H1 (cell line): ENCODE results near the gene MYO9B. TPM values are rescaled to one million over a fixed set of nuclear protein-coding genes. Genes with fewer than 3 reads are reported as not detected.

Experiments used
- ASH2L ChIP-seq: fragments of 200-600, 300-600 bp; sonication (generic); IDR thresholded peaks from one replicate; pipeline ENCODE4 v1.7.1; 2017; ENCODE audit warnings: low read length
- BACH1 ChIP-seq: IDR thresholded peaks from 2 replicates; pipeline ENCODE4 v1.6.1; 2012; ENCODE audit warnings: low read length, improper control_type of control experiment
- CREB1 ChIP-seq: IDR thresholded peaks from 2 replicates; pipeline ENCODE4 v1.6.1; 2012; ENCODE audit warnings: inconsistent platforms
- EP300 ChIP-seq, 2 experiments: IDR thresholded peaks; 1 replicate in 1 of 2; 2 replicates in 1 of 2; pipeline ENCODE4 v1.6.1; 2011 to 2012; ENCODE audit warnings: low read depth in 2 of 2, low read length in 2 of 2, mild to moderate bottlenecking in 2 of 2, borderline replicate concordance in 1 of 2, inconsistent platforms in 1 of 2, moderate library complexity in 1 of 2
- GTF2F1 ChIP-seq: IDR thresholded peaks from 2 replicates; pipeline ENCODE4 v1.6.1; 2012; ENCODE audit warnings: low read depth, low read length, improper control_type of control experiment, borderline replicate concordance
- HDAC2 ChIP-seq, 2 experiments: fragments of 300-600 bp in 1 of 2; sonication (generic) in 1 of 2; IDR thresholded peaks; 2 replicates each; pipeline ENCODE4 v1.6.1; 2011 to 2012; ENCODE audit warnings: low read depth in 2 of 2, low read length in 2 of 2, mild to moderate bottlenecking in 2 of 2, moderate library complexity in 2 of 2, borderline replicate concordance in 1 of 2, inconsistent platforms in 1 of 2
- KDM4A ChIP-seq: IDR thresholded peaks from one replicate; pipeline ENCODE4 v1.7.1; 2012; ENCODE audit warnings: low read depth, mild to moderate bottlenecking, moderate library complexity, low read length, inconsistent platforms; ENCODE audit not compliant: severe bottlenecking
- PHF8 ChIP-seq: fragments of 200-600 bp; sonication (generic); conservative IDR thresholded peaks from 2 replicates; pipeline ENCODE4 v1.7.1; 2012; ENCODE audit warnings: low read depth, mild to moderate bottlenecking, inconsistent platforms, low read length, moderate library complexity
- RFX5 ChIP-seq: IDR thresholded peaks from 2 replicates; pipeline ENCODE4 v1.6.1; 2011; ENCODE audit warnings: low read depth, low read length, improper control_type of control experiment, borderline replicate concordance
- RXRA ChIP-seq: IDR thresholded peaks from 2 replicates; pipeline ENCODE4 v1.6.1; 2011; ENCODE audit warnings: low read depth, mild to moderate bottlenecking, low read length, moderate library complexity; ENCODE audit not compliant: insufficient read depth
- SIRT6 ChIP-seq: IDR thresholded peaks from one replicate; pipeline ENCODE4 v1.7.1; 2012; ENCODE audit warnings: low read length, inconsistent platforms
- SP4 ChIP-seq: IDR thresholded peaks from 2 replicates; pipeline ENCODE4 v1.6.1; 2012; ENCODE audit warnings: low read length, inconsistent platforms
- SRF ChIP-seq: IDR thresholded peaks from 2 replicates; pipeline ENCODE4 v1.6.1; 2011; ENCODE audit warnings: mild to moderate bottlenecking, low read depth, low read length, moderate library complexity
- SUZ12 ChIP-seq: fragments of 200-600 bp; sonication (generic); IDR thresholded peaks from 2 replicates; pipeline ENCODE4 v1.6.1; 2012; ENCODE audit warnings: mild to moderate bottlenecking, inconsistent platforms, low read length, moderate library complexity, mixed read lengths
- TCF12 ChIP-seq: IDR thresholded peaks from 2 replicates; pipeline ENCODE4 v1.6.1; 2011; ENCODE audit warnings: low read depth, mild to moderate bottlenecking, low read length
- TEAD4 ChIP-seq: IDR thresholded peaks from 2 replicates; pipeline ENCODE4 v1.6.1; 2012; ENCODE audit warnings: low read depth, low read length, inconsistent platforms, mixed read lengths
- polyA plus RNA-seq, 7 experiments: library from polyadenylated mRNA; depleted of rRNA in 3 of 7; stranded (reverse) in 5 of 7; unstranded in 2 of 7; fragments of >200 nt in 5 of 7; fragments of 200-250 nt in 2 of 7; gene quantifications; 1 replicate in 5 of 7; 2 replicates in 1 of 7; 4 replicates in 1 of 7; pipeline versions ENCODE4 v1.2.1 to v1.2.3, GENCODE V29; 2011 to 2013; ENCODE audit warnings: missing spikeins in 2 of 7, mixed read lengths in 2 of 7
- total RNA-seq: library from RNA; stranded (reverse); fragmentation: NEBNext Ultra II Directional; extraction: Animal tissue kit (Norgen Biotek cat#: 25700); gene quantifications from 2 replicates; pipeline ENCODE4 v1.2.1, GENCODE V29; 2021
- TF ChIP-seq, protein P1 (sequence below): IDR thresholded peaks from 2 replicates; pipeline ENCODE4 v1.6.1; 2012; ENCODE audit warnings: inconsistent platforms
- TF ChIP-seq, protein P2 (sequence below): IDR thresholded peaks from 2 replicates; pipeline ENCODE4 v1.6.1; 2012; ENCODE audit warnings: low read length, inconsistent platforms
- TF ChIP-seq, protein P3 (sequence below): IDR thresholded peaks from 2 replicates; pipeline ENCODE4 v1.6.1; 2012; ENCODE audit warnings: inconsistent platforms
- TF ChIP-seq, protein P4 (sequence below): IDR thresholded peaks from 2 replicates; pipeline ENCODE4 v1.6.1; 2011; ENCODE audit warnings: low read depth, mild to moderate bottlenecking, low read length; ENCODE audit not compliant: insufficient read depth

Gene MYO9B
- total and polyA plus RNA-seq, 2 of the 8 experiments (the other 6 are each of a cell fraction or from before 2014, with no cell fraction given), result 27.6 to 77.1 TPM

DNA sequence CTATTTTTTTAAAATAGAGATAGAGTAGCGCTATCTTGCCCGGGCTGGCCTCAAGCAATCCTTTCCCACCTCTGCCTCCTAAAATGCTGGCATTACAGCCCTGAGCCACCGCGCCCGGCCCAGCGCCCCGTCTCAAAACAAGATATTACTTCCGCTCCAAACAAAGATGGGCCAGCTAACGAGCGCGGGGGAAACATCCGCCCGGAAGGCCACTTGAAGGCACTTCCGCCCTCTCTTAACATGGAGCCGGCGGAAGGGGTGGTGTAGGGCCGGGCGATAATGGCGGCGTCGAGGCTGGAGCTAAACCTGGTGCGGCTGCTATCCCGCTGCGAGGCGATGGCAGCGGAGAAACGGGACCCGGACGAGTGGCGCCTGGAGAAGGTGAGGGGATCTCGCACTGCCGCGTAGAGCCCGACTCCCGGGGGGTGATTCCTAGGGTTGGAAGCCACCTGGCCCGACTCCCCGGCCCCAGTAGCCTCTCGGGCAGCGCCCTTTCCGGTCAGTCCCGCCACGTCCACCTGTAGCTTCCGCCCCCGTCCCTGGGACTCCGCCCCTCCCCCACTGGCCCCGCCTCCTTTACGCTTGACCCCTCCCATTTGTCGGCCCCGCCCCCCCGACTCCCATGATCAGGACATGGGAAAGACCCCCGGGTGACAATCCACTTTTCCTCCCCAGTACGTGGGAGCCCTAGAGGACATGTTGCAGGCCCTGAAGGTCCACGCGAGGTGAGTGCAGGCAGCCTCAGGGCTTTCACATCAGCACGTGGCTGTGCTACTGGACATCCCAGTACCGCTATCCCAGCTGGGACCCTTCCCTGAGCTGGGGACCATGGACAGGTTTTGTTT, 139.8 kb downstream of the MYO9B start, which contains the start of gene USE1 (continued):
- TF ChIP-seq SRF (no peak), EP300 (IDR thresholded peaks at IDR 0.05; ENCODE audit: borderline replicate concordance in 1 of 2, low read depth in 2 of 2, low read length in 2 of 2) (no peak; a peak in 1 of 3 replicates), GTF2F1 (peak; percentile 90; the same call in 1 of the 2 replicates), RXRA (no peak), ASH2L (peak; percentile 75), CREB1 (peak; percentile 44; the same call in 1 of the 2 replicates), HDAC2 (IDR thresholded peaks at IDR 0.05; ENCODE audit: borderline replicate concordance in 1 of 2, low read depth in 2 of 2, low read length in 2 of 2) (0 out of 4 replicates have a peak, but pooled peaks of 1 of the 2 experiments have one; percentile 49), KDM4A (peak; percentile 93), RFX5 (no peak), BACH1 (no peak), PHF8 (peak; percentile 99), TCF12 (peak; percentile 65; the same call in 1 of the 2 replicates), TEAD4 (no peak), SP4 (peak; percentile 85; the same call in 1 of the 2 replicates), SIRT6 (no peak), SUZ12 (no peak)
- TF ChIP-seq, protein P1, sequence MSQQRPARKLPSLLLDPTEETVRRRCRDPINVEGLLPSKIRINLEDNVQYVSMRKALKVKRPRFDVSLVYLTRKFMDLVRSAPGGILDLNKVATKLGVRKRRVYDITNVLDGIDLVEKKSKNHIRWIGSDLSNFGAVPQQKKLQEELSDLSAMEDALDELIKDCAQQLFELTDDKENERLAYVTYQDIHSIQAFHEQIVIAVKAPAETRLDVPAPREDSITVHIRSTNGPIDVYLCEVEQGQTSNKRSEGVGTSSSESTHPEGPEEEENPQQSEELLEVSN, result peak; percentile 58
- TF ChIP-seq, protein P2, sequence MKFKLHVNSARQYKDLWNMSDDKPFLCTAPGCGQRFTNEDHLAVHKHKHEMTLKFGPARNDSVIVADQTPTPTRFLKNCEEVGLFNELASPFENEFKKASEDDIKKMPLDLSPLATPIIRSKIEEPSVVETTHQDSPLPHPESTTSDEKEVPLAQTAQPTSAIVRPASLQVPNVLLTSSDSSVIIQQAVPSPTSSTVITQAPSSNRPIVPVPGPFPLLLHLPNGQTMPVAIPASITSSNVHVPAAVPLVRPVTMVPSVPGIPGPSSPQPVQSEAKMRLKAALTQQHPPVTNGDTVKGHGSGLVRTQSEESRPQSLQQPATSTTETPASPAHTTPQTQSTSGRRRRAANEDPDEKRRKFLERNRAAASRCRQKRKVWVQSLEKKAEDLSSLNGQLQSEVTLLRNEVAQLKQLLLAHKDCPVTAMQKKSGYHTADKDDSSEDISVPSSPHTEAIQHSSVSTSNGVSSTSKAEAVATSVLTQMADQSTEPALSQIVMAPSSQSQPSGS, result no peak
- TF ChIP-seq, protein P3, sequence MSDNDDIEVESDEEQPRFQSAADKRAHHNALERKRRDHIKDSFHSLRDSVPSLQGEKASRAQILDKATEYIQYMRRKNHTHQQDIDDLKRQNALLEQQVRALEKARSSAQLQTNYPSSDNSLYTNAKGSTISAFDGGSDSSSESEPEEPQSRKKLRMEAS, result peak; percentile 57
- TF ChIP-seq, protein P4, sequence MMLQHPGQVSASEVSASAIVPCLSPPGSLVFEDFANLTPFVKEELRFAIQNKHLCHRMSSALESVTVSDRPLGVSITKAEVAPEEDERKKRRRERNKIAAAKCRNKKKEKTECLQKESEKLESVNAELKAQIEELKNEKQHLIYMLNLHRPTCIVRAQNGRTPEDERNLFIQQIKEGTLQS, result no peak
